GM23338 (cell line): Measurements from ENCODE around the gene CDC25C.

Experiments
- CTCF ChIP-seq, 2 experiments: fragments of 200-600 bp in 1 of 2; sonication (generic) in 1 of 2; conservative IDR thresholded peaks; 2 replicates each; pipeline versions ENCODE4 v1.5.1 to v1.6.1; 2016 to 2017; ENCODE audit warnings: antibody characterized with exemption in 2 of 2, low read depth in 2 of 2, mild to moderate bottlenecking in 2 of 2, moderate library complexity in 1 of 2
- POLR2AphosphoS5 ChIP-seq: IDR thresholded peaks from 2 replicates; pipeline ENCODE4 v1.6.1; 2016; ENCODE audit warnings: antibody characterized with exemption, low read depth

GRCh38 chr5:138316355-138316754 is 15.2 kb downstream of the CDC25C start:
- TF ChIP-seq CTCF (conservative IDR thresholded peaks at IDR 0.05; ENCODE audit: low read depth in 2 of 2) (no peak), POLR2AphosphoS5 (no peak)
